Mucosa of descending colon (tissue), 3 donors: ENCODE results near the gene PRLH. TPM values are rescaled to one million over a fixed set of nuclear protein-coding genes. Genes with fewer than 3 reads are reported as not detected.

Source experiments
- ATAC-seq: fragments of 200-7000 bp; cut with Tn5 transposase; one replicate; pipeline ENCODE4 v1.9.1; 2020; ENCODE audit warnings: mild to moderate bottlenecking, moderate library complexity
- DNase-seq, 3 donors: peaks; one replicate each; pipeline ENCODE4 v3.0.0-alpha.2; 2020
- H3K36me3 ChIP-seq: fragments of 200-600 bp; one replicate; pipeline ENCODE4 v1.8.0; 2021; ENCODE audit warnings: low read depth, mild to moderate bottlenecking
- H3K4me1 ChIP-seq: fragments of 200-600 bp; one replicate; pipeline ENCODE4 v1.8.0; 2021; ENCODE audit warnings: low read depth, mild to moderate bottlenecking
- H3K4me3 ChIP-seq: fragments of 200-600 bp; one replicate; pipeline ENCODE4 v1.8.0; 2021; ENCODE audit warnings: mild to moderate bottlenecking
- H3K9me3 ChIP-seq: fragments of 200-600 bp; one replicate; pipeline ENCODE4 v1.8.0; 2021; ENCODE audit warnings: mild to moderate bottlenecking
- intact Hi-C, 2 donors: fragments of 100-400 bp; cut with DNase I in 1 of 2; cut with micrococcal nuclease in 1 of 2; formaldehyde crosslinking; loops; one replicate each; pipeline versions ENCODE4 v1.11.0 to v1.11.1; 2022; cut with DNase I, micrococcal nuclease
- total RNA-seq, 3 donors: library from RNA; stranded (reverse); fragmentation: NEBNext Ultra II Directional in 2 of 3; extraction: Animal tissue kit (Norgen Biotek cat#: 25700) in 2 of 3; gene quantifications; one replicate each; pipeline versions ENCODE4 v1.2.1 to v1.2.4, GENCODE V29; 2021 to 2023
- TF ChIP-seq, protein P1 (sequence below): fragments of 200-600 bp; IDR thresholded peaks from one replicate; pipeline ENCODE4 v1.8.0; 2022; ENCODE audit warnings: antibody characterized with exemption, mild to moderate bottlenecking
- donor health status: DM: no; HTN: no; CAD: no; lungs with moderate emphysema.
- donor health status: DM: no; HTN: no; CAD: no.
- donor health status: DM: no; HTN: yes; CAD: no.

Gene PRLH
- total RNA-seq, 3 donors from 2014 or later = not detected

- intact Hi-C loops = no loop called here
- no peaks in the 10 kb centered on the region for H3K4me1 ChIP-seq
- H3K36me3 ChIP-seq = no peaks in the 10 kb centered on the region
- peaks cover 10% of the 10 kb centered on the region for H3K9me3 ChIP-seq
- DNase-seq = peak in 2 of 3 donors; percentile 52 to 55
- TF ChIP-seq, protein P1, sequence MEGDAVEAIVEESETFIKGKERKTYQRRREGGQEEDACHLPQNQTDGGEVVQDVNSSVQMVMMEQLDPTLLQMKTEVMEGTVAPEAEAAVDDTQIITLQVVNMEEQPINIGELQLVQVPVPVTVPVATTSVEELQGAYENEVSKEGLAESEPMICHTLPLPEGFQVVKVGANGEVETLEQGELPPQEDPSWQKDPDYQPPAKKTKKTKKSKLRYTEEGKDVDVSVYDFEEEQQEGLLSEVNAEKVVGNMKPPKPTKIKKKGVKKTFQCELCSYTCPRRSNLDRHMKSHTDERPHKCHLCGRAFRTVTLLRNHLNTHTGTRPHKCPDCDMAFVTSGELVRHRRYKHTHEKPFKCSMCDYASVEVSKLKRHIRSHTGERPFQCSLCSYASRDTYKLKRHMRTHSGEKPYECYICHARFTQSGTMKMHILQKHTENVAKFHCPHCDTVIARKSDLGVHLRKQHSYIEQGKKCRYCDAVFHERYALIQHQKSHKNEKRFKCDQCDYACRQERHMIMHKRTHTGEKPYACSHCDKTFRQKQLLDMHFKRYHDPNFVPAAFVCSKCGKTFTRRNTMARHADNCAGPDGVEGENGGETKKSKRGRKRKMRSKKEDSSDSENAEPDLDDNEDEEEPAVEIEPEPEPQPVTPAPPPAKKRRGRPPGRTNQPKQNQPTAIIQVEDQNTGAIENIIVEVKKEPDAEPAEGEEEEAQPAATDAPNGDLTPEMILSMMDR = no peak
- H3K4me3 ChIP-seq = no peak overlapping the region
- no peak for ATAC-seq
Observed at GRCh38 chr2:237558961-237559641, 7.3 kb upstream of the PRLH start.

DNA sequence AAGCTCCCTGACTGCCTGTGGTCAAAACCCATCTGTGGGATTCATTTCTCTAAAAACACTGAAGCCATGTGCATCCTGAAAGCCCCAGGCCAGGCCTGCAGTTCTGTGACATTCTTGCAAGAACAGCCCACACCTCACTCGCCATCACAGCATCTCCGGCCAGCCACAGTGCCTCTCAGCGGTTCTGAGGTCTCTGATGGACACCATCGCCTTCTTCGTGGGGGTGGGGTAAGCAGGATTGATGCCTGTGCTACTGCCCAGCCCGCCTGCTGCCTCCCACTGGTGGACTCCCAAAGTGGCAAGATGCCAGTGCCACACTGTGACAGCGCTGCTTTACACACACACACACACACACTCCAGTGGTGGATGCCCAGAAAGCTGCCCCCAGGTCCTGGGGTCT lies 5.2 kb upstream of the PRLH start:
- intact Hi-C loops = no loop called here
- Histone ChIP-seq H3K9me3 (no peaks in the 10 kb centered on the region), H3K4me3 (no peak overlapping the region), H3K36me3 (no peaks in the 10 kb centered on the region), H3K4me1 (no peaks in the 10 kb centered on the region)
- TF ChIP-seq, protein P1 = no peak
- ATAC-seq (no peak), DNase-seq (no peak)

DNA sequence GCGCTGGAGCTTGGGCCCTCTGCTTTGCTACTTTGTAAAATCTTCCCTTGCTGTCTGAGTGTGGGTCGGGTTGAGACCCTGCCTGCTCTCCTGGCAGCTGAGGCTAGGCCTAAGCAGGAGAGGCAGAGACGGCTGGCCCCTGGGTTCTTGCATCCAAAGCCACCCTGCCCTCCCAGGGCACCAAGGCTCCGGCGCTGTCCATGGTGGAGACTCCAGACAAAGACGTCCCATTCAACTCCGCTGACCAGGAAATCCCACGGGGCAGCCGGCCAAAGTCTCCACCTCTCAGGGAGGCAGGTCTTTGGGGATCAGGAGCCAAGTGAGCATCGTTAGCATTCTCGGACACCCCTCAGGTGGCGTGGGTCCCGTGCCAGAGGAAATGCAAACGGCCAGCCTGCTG lies 2.6 kb upstream of the PRLH start:
- H3K4me3 ChIP-seq = no peak overlapping the region
- H3K4me1 ChIP-seq = no peaks in the 10 kb centered on the region
- no peaks in the 10 kb centered on the region for H3K9me3 ChIP-seq
- peak; percentile 34 for ATAC-seq
- no peaks in the 10 kb centered on the region for H3K36me3 ChIP-seq
- intact Hi-C loops = no loop called here
- TF ChIP-seq, protein P1 = no peak
- no peak for DNase-seq

- no peak for ATAC-seq
- TF ChIP-seq, protein P1 = no peak
- Histone ChIP-seq H3K4me1 (no peaks in the 10 kb centered on the region), H3K4me3 (no peak overlapping the region), H3K9me3 (no peaks in the 10 kb centered on the region), H3K36me3 (no peaks in the 10 kb centered on the region)
- intact Hi-C loops = loop anchor here in 1 of 2 donors (5.0 kb wide), 1 partner anchor 47 kb away; no protein-coding TSS in a partner anchor
- no peak for DNase-seq
Observed at GRCh38 chr2:237564526-237565131, 1.7 kb upstream of the PRLH start.

- TF ChIP-seq, protein P1 = no peak
- H3K4me1 ChIP-seq = no peaks in the 10 kb centered on the region
- intact Hi-C loops = loop anchor here in 1 of 2 donors (5.0 kb wide), 1 partner anchor 49 kb away; no protein-coding TSS in a partner anchor
- no peak for DNase-seq
- ATAC-seq = no peak
- H3K9me3 ChIP-seq = no peaks in the 10 kb centered on the region
- no peak overlapping the region for H3K4me3 ChIP-seq
- H3K36me3 ChIP-seq = no peaks in the 10 kb centered on the region
Observed at GRCh38 chr2:237565974-237566373, 400 bp upstream of the PRLH start.
